ENCODE results near the gene STK38L. TPM values are rescaled to one million over a fixed set of nuclear protein-coding genes. Genes with fewer than 3 reads are reported as not detected.

Gene STK38L
- total and polyA plus RNA-seq, 10 of the 15 experiments (the other 5 are each of a cell fraction or from before 2014, with no cell fraction given) = 43.0 to 154 (median 115) TPM

- Histone ChIP-seq H3K9me3 (replicated peaks; ENCODE audit: control insufficient read depth, insufficient read depth, low read length) (no peaks in the 10 kb centered on the region), H3K9ac (ENCODE audit: control insufficient read depth, insufficient read depth, low read length) (no peak overlapping the region), H2AFZ (ENCODE audit: control insufficient read depth, low read depth, low read length) (no peak overlapping the region), H3K4me2 (ENCODE audit: control insufficient read depth, insufficient read depth) (no peak overlapping the region), H3K4me3 (no peak overlapping the region), H4K20me1 (ENCODE audit: control insufficient read depth, insufficient read depth) (no peaks in the 10 kb centered on the region), H3K79me2 (ENCODE audit: control insufficient read depth, insufficient read depth, low read length) (peaks cover 96% of the 10 kb centered on the region), H3K4me1 (ENCODE audit: control insufficient read depth, insufficient read depth, low read length) (peaks cover 18% of the 10 kb centered on the region), H3K27me3 (replicated peaks in 1 of 2; ENCODE audit: control insufficient read depth in 2 of 2, insufficient read depth in 2 of 2, low read length in 1 of 2) (no peaks in the 10 kb centered on the region), H3K36me3 (ENCODE audit: control insufficient read depth in 2 of 2, insufficient read depth in 2 of 2, low read length in 1 of 2) (no peaks in the 10 kb centered on the region), H3K27ac (ENCODE audit: control insufficient read depth, insufficient read depth) (no peak overlapping the region)
- RAD21 ChIA-PET (ENCODE audit: unreplicated experiment) = interaction anchor here (1.0 kb wide), 1 partner anchor 34 kb away, joined by 3 read pairs; no protein-coding TSS in a partner anchor
- CTCF ChIA-PET = interaction anchor here (1.2 to 2.2 kb wide), 2 partner anchors 10 to 43 kb away, joined by 4 to 5 read pairs; no protein-coding TSS in a partner anchor
- WGBS (ENCODE audit: insufficient coverage, insufficient replicate concordance, low lambda C conversion rate, missing lambda C conversion rate) = 98% methylated on average over 3 of the region's 3 CpGs
- in situ Hi-C loops (cut with MboI) = no loop called here
- intact Hi-C loops (cut with micrococcal nuclease; ENCODE audit: unreplicated experiment) = no loop called here
- ATAC-seq = no peak
- no peak for FAIRE-seq
- no peak for DNase-seq (ENCODE audit: low read depth, low spot score)
- POLR2A ChIA-PET = interaction anchor here (0.8 to 2.7 kb wide), 2 partner anchors 9 to 59 kb away, joined by 3 to 12 read pairs; partner anchors contain the start of gene BMAL2
- SMC1A ChIA-PET (ENCODE audit: uncharacterized antibody, unreplicated experiment) = interaction anchor here (0.6 to 0.8 kb wide), 4 partner anchors 29 to 151 kb away, joined by 3 to 4 read pairs (median 3); no protein-coding TSS in a partner anchor
- BruUV-seq (replicated peaks) = no TSS peak
- TF ChIP-seq JUND (IDR thresholded peaks at IDR 0.05; ENCODE audit: low read depth, low read length) (no peak), HDAC2 (IDR thresholded peaks at IDR 0.05) (no peak), DPF2 (IDR thresholded peaks at IDR 0.05) (no peak), ZNF217 (IDR thresholded peaks at IDR 0.05) (no peak), ZBTB40 (IDR thresholded peaks at IDR 0.05; ENCODE audit: borderline replicate concordance) (no peak), ZSCAN29 (IDR thresholded peaks at IDR 0.05) (no peak), FOXM1 (IDR thresholded peaks at IDR 0.05; ENCODE audit: low read depth, low read length) (no peak), PML (IDR thresholded peaks at IDR 0.05; ENCODE audit: low read length) (no peak), SIX5 (IDR thresholded peaks at IDR 0.05; ENCODE audit: low read depth, low read length, severe bottlenecking) (no peak), RCOR1 (conservative IDR thresholded peaks at IDR 0.05; ENCODE audit: low read depth, low read length) (no peak), TCF3 (IDR thresholded peaks at IDR 0.05; ENCODE audit: borderline replicate concordance, insufficient read depth, low read depth, low read length) (no peak), CEBPB (IDR thresholded peaks at IDR 0.05; ENCODE audit: borderline replicate concordance in 1 of 2, low read depth in 2 of 2, low read length in 2 of 2) (no peak), RBBP5 (conservative IDR thresholded peaks at IDR 0.05) (no peak), ZNF24 (IDR thresholded peaks at IDR 0.05) (no peak), KLF5 (IDR thresholded peaks at IDR 0.05; ENCODE audit: partially characterized antibody) (no peak), ETV6 (conservative IDR thresholded peaks at IDR 0.05 in 1 of 2, IDR thresholded peaks at IDR 0.05 in 1 of 2; ENCODE audit: borderline replicate concordance in 1 of 2, low read depth in 1 of 2) (no peak), CHD1 (IDR thresholded peaks at IDR 0.05; ENCODE audit: low read depth, low read length) (no peak), ZBTB11 (CRISPR knock-in tag; IDR thresholded peaks at IDR 0.05) (no peak)
Observed at GRCh38 chr12:27340971-27341370, 96.9 kb downstream of the STK38L start.

Data from GM12878 (cell line).